Gastrocnemius medialis (tissue), 4 donors: ENCODE data around the gene TLE4. TPM values are rescaled to one million over a fixed set of nuclear protein-coding genes. Genes with fewer than 3 reads are reported as not detected.

Experiments
- ATAC-seq, 2 donors: fragments of 150-250 bp; one replicate each; pipeline ENCODE4 v1.9.1; 2016
- DNase-seq, 2 donors: peaks; one replicate each; pipeline ENCODE4 v3.0.0-alpha.2; 2019
- H3K27ac ChIP-seq, 4 donors: fragments of 200-600 bp; sonication (generic); 1 replicate in 1 of 4; 2 replicates in 3 of 4; pipeline ENCODE4 v1.5.1; 2016 to 2018; ENCODE audit warnings: mild to moderate bottlenecking in 2 of 4, moderate library complexity in 1 of 4
- H3K27me3 ChIP-seq, 3 donors: fragments of 200-600 bp; sonication (generic) in 2 of 3; 1 replicate in 1 of 3; 2 replicates in 2 of 3; pipeline versions ENCODE4 v1.5.1 to v1.6.0; 2016 to 2019; ENCODE audit warnings: mild to moderate bottlenecking in 1 of 3, moderate library complexity in 1 of 3
- H3K36me3 ChIP-seq, 2 donors: fragments of 200-600 bp; sonication (generic) in 1 of 2; one replicate each; pipeline ENCODE4 v1.5.1; 2017 to 2018
- H3K4me1 ChIP-seq, 2 donors: fragments of 200-600 bp; sonication (generic) in 1 of 2; one replicate each; pipeline ENCODE4 v1.5.1; 2016 to 2017; ENCODE audit warnings: mild to moderate bottlenecking in 2 of 2
- H3K4me3 ChIP-seq, 4 donors: fragments of 200-600 bp; sonication (generic) in 3 of 4; 1 replicate in 1 of 4; 2 replicates in 3 of 4; pipeline ENCODE4 v1.5.1; 2016 to 2019; ENCODE audit warnings: mild to moderate bottlenecking in 2 of 4
- H3K9me3 ChIP-seq, 3 donors: fragments of 200-600 bp; sonication (generic) in 2 of 3; 1 replicate in 1 of 3; 2 replicates in 2 of 3; pipeline ENCODE4 v1.5.1; 2016 to 2019
- CTCF ChIP-seq, 5 experiments: fragments of 450-650 bp in 3 of 5; fragments of 200-600 bp in 2 of 5; sonication (generic) in 2 of 5; IDR thresholded peaks in 4 of 5; conservative IDR thresholded peaks in 1 of 5; 1 replicate in 4 of 5; 2 replicates in 1 of 5; pipeline ENCODE4 v1.5.1; 2016 to 2019; ENCODE audit warnings: antibody characterized with exemption in 5 of 5, mild to moderate bottlenecking in 3 of 5, moderate library complexity in 3 of 5
- POLR2A ChIP-seq, 2 donors: fragments of 450-650 bp; IDR thresholded peaks; one replicate each; pipeline ENCODE4 v1.6.1; 2017; ENCODE audit warnings: antibody characterized with exemption in 2 of 2, mild to moderate bottlenecking in 2 of 2, moderate library complexity in 2 of 2
- in situ Hi-C, 4 donors: fragments of 200-750 bp; cut with MboI; loops; one replicate each; pipeline versions ENCODE4 v1.15.0 to v1.8.0; 2017; ENCODE audit warnings: low sequenced_read_pairs in 4 of 4
- intact Hi-C: fragments of 100-400 bp; cut with DNase I; formaldehyde crosslinking; loops from one replicate; pipeline ENCODE4 v1.15.1; 2023; ENCODE audit warnings: low total_unique reads
- total RNA-seq, 4 donors: library from RNA; depleted of rRNA; stranded (reverse); fragments of >200 nt; gene quantifications; one replicate each; pipeline versions ENCODE4 v1.1.0 to v1.2.3, GENCODE V29; 2016

TLE4 gene
- total RNA-seq, 4 donors from 2014 or later: 30.1 to 64.6 (median 43.4) TPM

DNA sequence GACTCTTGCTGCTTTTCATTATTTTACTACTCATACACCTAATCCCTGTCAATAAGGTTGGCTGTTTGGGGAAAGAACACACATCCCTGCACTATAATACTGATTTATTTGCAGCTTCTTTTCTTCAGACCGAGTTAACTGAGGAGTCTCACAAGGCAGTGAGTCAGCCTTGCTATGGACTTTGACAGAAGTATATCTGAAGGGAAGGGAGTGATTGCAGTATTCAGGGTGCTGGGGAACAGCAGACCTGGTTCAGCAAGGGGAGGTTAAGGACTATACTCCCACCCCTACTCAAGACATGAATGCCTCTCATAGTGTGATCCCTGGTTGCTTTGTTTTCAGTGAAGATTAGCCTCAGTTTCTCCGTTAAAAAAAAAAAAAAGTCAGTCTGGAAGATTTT, 99.8 kb downstream of the TLE4 start:
- in situ Hi-C loops (loop anchor here in 1 of 4 donors (25.0 kb wide), 1 partner anchor 91 kb away; no protein-coding TSS in a partner anchor), intact Hi-C loops (no loop called here)
- no peaks in the 10 kb centered on the region for H3K36me3 ChIP-seq
- no peak for ATAC-seq
- no peak overlapping the region for H3K4me3 ChIP-seq
- H3K4me1 ChIP-seq: peaks cover 17 to 18% of the 10 kb centered on the region in 2 donors
- H3K27ac ChIP-seq: no peak overlapping the region
- H3K27me3 ChIP-seq: no peaks in the 10 kb centered on the region
- DNase-seq: no peak
- TF ChIP-seq CTCF (IDR thresholded peaks at IDR 0.05 in 4 of 5, conservative IDR thresholded peaks at IDR 0.05 in 1 of 5) (no peak), POLR2A (IDR thresholded peaks at IDR 0.05) (no peak)
- no peaks in the 10 kb centered on the region for H3K9me3 ChIP-seq

DNA sequence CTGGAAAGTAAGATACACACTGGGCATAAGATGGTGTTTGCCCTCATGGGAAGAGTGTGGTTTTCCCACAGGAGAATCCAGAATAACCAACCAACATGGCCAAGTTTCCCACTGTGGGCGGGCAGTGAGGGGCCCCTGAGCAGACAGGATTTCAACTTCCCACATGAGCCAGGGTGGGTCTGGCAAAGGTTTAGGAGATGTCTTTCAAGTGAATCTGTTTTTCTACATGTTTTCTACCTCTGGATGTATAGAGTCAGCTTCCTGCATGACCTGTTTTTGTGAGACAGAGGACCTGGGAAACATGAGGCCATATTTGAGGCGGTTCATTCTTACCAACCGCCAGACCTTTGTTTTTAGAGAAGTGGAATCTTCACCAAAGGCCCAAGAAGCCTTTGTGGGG, 100.5 kb downstream of the TLE4 start:
- H3K4me3 ChIP-seq: no peak overlapping the region
- no peak for DNase-seq
- ATAC-seq: no peak
- no peaks in the 10 kb centered on the region for H3K9me3 ChIP-seq
- TF ChIP-seq CTCF (IDR thresholded peaks at IDR 0.05 in 4 of 5, conservative IDR thresholded peaks at IDR 0.05 in 1 of 5) (no peak), POLR2A (IDR thresholded peaks at IDR 0.05) (no peak)
- intact Hi-C loops: no loop called here
- in situ Hi-C loops: loop anchor here in 1 of 4 donors (25.0 kb wide), 1 partner anchor 90 kb away; no protein-coding TSS in a partner anchor
- H3K36me3 ChIP-seq: no peaks in the 10 kb centered on the region
- no peaks in the 10 kb centered on the region for H3K27me3 ChIP-seq
- no peak overlapping the region for H3K27ac ChIP-seq
- peaks cover 17 to 18% of the 10 kb centered on the region in 2 donors for H3K4me1 ChIP-seq

DNA sequence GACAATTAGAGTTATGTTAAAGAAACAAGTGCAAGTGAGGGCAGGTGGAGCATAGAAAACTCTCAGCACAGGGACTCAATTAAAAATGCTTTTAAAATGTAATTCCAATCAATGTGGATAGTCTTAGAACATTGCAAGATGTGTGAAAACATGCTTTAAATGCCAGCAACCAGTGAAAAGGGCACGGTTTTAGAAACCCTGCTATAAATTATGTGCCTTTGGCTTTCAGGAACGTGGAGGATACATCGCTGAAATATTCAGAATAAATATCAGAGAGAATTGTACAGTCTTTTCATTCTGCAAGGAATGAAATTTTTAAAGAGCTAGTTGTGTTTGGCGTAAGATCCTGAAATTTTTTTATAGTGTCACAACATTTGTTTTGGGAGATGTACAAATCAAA, 101.1 kb downstream of the TLE4 start:
- H3K27ac ChIP-seq: no peak overlapping the region
- in situ Hi-C loops: loop anchor here in 1 of 4 donors (25.0 kb wide), 1 partner anchor 89 kb away; no protein-coding TSS in a partner anchor
- intact Hi-C loops: no loop called here
- DNase-seq: no peak
- H3K9me3 ChIP-seq: no peaks in the 10 kb centered on the region
- no peak for ATAC-seq
- H3K27me3 ChIP-seq: no peaks in the 10 kb centered on the region
- no peak for TF ChIP-seq POLR2A (IDR thresholded peaks at IDR 0.05)
- no peak for TF ChIP-seq CTCF (IDR thresholded peaks at IDR 0.05 in 4 of 5, conservative IDR thresholded peaks at IDR 0.05 in 1 of 5)
- H3K4me1 ChIP-seq: peaks cover 14 to 16% of the 10 kb centered on the region in 2 donors
- no peak overlapping the region for H3K4me3 ChIP-seq
- H3K36me3 ChIP-seq: no peaks in the 10 kb centered on the region

GRCh38 chr9:79673614-79674013, 101.8 kb downstream of the TLE4 start:
- TF ChIP-seq CTCF (IDR thresholded peaks at IDR 0.05 in 4 of 5, conservative IDR thresholded peaks at IDR 0.05 in 1 of 5) (no peak), POLR2A (IDR thresholded peaks at IDR 0.05) (no peak)
- Histone ChIP-seq H3K36me3 (no peaks in the 10 kb centered on the region), H3K4me3 (no peak overlapping the region), H3K27me3 (no peaks in the 10 kb centered on the region), H3K9me3 (no peaks in the 10 kb centered on the region), H3K4me1 (peaks cover 7 to 9% of the 10 kb centered on the region in 2 donors), H3K27ac (no peak overlapping the region)
- no peak for ATAC-seq
- in situ Hi-C loops (loop anchor here in 1 of 4 donors (25.0 kb wide), 1 partner anchor 89 kb away; no protein-coding TSS in a partner anchor), intact Hi-C loops (no loop called here)
- no peak for DNase-seq
